Measurements from ENCODE around the gene PCSK1N. TPM values are rescaled to one million over a fixed set of nuclear protein-coding genes. Genes with fewer than 3 reads are reported as not detected.
"Not testable (repeated sequence)": the region's sequence is repeated elsewhere in the genome, so short reads cannot be mapped to it uniquely, and the experiment has no call there.

PCSK1N gene
- total RNA-seq, 1 donor, result 1.1 TPM

DNA sequence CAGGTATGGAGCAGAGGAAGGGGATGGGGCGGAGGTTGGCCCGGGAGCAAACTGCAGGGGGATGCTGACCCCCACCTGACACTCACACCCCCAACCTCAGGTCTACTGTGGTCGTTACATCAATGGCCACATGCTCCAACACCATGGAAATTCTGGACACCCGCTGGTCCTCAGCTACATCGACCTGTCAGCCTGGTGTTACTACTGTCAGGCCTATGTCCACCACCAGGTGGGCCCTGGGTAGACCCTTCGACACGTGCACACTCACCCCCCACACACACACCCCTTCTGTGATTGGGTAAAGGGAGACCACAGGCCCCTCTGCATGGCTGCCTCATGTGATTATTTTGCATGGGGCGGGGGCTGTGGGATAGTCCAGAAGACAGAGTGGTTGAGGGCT is 11.3 kb downstream of the PCSK1N start:
- no peak for DNase-seq (ENCODE audit: low read depth in 2 of 3, low spot score in 2 of 3)

DNA sequence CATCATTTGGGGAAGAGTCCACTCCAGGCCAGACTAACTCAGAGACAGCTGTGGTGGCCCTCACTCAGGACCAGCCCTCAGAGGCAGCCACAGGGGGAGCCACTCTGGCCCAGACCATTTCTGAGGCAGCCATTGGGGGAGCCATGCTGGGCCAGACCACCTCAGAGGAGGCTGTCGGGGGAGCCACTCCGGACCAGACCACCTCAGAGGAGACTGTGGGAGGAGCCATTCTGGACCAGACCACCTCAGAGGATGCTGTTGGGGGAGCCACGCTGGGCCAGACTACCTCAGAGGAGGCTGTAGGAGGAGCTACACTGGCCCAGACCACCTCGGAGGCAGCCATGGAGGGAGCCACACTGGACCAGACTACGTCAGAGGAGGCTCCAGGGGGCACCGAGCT is 12.4 kb downstream of the PCSK1N start:
- DNase-seq (ENCODE audit: low read depth in 2 of 3, low spot score in 2 of 3), result no peak

DNA sequence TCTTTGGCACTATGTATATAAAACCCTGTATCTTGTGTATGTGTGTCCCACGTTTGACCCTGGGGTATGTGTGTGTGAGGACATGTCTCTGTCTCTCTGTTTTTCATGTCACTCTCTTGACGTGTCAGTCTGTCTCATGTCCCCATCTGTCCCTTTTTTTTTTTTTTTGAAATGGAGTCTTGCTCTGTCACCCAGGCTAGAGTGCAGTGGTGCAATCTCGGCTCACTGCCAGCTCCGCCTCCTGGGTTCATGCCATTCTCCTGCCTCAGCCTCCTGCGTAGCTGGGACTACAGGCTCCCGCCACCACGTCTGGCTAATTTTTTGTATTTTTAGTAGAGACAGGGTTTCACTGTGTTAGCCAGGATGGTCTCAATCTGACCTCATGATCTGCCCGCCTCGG is 16.0 kb downstream of the PCSK1N start:
- DNase-seq (ENCODE audit: low read depth in 2 of 3, low spot score in 2 of 3), result not testable (repeated sequence)

DNA sequence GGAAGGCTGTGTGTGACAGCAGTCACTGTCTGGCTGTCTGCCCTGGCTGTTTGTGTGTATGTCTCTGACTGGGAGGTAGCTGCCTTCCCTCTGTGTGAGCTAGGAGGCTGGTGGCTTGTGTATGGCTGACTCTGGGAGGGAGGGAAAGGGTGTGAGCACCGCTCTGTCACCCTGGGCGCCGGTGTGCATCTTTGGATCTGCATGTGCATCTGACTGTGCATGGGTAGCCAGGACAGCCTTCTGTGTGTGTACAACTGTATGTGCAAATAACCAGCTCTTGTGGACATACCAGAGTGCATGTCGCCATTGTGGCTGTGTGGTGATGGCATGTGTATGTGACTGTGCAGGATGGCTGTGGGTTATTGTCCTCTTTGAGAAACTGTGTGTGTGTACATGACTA is 16.5 kb downstream of the PCSK1N start:
- no peak for DNase-seq (ENCODE audit: low read depth in 2 of 3, low spot score in 2 of 3)

DNA sequence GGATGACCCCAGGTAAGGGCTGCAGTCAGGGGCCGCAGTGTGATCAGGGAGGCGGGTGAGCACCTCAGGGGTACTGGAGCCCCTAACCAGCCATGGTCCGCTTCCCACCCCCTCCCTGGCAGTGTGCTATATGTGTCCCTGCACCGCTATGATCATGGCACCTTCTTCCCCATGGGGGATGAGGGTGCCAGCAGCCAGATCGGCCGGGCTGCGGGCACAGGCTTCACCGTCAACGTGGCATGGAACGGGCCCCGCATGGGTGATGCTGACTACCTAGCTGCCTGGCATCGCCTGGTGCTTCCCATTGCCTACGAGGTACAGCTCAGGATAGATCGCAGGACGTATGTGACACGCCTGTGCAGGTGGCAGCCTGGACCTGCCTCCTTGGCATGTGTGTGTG is 17.3 kb downstream of the PCSK1N start:
- no peak for DNase-seq (ENCODE audit: low read depth in 2 of 3, low spot score in 2 of 3)

DNA sequence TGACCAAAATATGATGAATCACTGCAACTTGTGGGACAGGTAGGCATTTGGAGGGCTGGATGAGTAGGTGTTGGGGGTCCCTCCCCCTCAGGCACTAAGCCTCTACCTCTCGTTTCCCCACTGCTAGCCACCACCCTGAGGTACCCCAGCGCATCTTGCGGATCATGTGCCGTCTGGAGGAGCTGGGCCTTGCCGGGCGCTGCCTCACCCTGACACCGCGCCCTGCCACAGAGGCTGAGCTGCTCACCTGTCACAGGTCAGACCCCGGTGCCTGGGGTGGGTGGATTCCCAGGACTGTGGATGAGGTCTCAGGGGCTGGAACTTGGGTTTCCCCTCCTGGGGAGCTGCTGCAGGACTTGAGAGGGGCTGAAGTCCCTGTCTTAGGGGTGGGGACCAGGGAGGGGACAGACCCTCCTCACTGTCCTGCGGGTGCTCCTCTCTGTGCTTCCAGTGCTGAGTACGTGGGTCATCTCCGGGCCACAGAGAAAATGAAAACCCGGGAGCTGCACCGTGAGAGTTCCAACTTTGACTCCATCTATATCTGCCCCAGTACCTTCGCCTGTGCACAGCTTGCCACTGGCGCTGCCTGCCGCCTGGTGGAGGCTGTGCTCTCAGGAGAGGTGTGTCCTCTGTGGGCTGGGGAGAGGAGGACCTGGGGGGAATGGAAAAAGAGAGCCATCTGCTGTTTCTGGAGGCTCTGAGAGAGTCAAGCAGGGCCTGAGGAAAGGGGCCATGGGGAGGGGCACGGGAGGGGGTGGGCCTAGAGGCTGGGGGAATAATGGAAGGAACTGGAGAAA is 19.2 kb downstream of the PCSK1N start:
- no peak for DNase-seq (ENCODE audit: low read depth in 2 of 3, low spot score in 2 of 3)

DNA sequence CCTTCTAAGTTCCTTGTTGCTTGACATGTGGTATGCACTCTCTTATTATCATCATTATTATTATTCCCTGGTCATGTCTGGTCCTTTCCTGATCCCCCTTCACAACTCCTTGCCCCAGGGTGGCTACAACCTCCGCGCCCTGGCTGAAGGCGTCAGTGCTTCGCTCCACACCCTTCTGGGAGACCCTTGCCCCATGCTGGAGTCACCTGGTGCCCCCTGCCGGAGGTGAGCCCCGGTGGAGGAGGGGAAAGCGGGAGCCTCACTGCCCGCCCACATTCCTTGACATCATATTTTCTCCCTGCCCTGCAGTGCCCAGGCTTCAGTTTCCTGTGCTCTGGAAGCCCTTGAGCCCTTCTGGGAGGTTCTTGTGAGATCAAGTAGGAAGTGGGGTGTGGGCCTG is 20.1 kb downstream of the PCSK1N start:
- DNase-seq (ENCODE audit: low read depth in 2 of 3, low spot score in 2 of 3), result no peak

DNA sequence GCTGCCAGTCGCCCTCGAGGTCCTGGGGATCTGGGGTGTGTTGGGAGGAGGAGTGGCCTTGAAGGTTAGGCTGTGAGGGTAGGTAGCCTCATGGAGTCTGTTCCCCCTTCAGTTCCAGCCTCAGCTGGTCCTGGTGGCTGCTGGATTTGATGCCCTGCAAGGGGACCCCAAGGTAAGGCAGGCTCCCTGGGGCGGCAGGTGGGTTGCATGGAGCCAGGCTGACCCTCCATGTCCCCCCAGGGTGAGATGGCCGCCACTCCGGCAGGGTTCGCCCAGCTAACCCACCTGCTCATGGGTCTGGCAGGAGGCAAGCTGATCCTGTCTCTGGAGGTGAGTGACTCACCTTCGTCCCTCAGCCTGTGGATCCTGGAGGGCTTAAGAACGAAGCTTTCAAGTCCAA is 20.7 kb downstream of the PCSK1N start:
- DNase-seq (ENCODE audit: low read depth in 2 of 3, low spot score in 2 of 3), result no peak

DNA sequence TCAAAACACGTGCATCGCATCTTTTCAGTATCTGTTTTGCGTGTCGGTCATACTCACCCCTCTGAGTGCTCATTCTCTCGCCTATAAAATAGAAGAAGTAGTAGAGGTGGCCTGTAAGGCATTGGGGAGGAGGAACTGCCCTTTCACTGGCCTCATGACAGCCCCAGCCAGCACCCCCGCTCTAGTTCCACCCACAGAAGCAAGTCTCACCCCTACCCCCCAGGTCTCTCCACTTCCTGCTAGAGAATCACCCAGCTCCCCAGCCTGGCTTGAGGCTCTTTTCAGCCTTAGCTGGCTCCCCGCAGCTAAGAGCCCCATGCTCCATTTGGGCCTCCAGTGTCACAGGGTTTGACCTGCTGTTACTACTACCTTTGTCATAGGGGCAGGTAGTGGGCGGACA is 21.8 kb downstream of the PCSK1N start:
- no peak for DNase-seq (ENCODE audit: low read depth in 2 of 3, low spot score in 2 of 3)

DNA sequence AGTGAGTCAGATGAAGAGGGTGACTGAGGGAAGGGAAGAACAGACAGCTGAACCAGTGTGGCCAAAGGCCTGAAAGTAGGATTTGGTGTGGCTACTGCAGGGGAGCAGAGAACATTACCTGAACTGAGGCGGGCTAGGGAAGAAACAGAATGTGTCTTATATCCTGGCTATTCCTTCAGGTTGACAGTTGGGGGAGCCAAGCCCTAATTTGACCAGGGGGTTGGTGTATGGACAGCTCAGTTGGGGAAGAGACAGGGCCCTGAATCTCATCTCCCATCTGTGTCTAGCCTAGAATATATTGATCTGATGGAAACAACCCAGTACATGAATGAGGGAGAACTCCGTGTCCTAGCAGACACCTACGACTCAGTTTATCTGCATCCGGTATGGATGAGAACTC is 29.3 kb downstream of the PCSK1N start:
- DNase-seq (ENCODE audit: low read depth in 2 of 3, low spot score in 2 of 3), result no peak

DNA sequence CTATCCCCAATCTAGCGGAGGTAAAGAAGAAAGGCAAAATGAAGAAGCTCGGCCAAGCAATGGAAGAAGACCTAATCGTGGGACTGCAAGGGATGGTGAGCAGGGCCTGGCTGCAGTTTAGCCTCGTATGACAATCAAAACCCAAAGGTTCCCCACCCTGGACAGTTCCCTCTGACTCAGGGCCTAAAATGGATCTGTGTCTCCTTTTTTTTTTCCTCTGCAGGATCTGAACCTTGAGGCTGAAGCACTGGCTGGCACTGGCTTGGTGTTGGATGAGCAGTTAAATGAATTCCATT is 32.6 kb downstream of the PCSK1N start:
- DNase-seq (ENCODE audit: low read depth in 2 of 3, low spot score in 2 of 3), result no peak

DNA sequence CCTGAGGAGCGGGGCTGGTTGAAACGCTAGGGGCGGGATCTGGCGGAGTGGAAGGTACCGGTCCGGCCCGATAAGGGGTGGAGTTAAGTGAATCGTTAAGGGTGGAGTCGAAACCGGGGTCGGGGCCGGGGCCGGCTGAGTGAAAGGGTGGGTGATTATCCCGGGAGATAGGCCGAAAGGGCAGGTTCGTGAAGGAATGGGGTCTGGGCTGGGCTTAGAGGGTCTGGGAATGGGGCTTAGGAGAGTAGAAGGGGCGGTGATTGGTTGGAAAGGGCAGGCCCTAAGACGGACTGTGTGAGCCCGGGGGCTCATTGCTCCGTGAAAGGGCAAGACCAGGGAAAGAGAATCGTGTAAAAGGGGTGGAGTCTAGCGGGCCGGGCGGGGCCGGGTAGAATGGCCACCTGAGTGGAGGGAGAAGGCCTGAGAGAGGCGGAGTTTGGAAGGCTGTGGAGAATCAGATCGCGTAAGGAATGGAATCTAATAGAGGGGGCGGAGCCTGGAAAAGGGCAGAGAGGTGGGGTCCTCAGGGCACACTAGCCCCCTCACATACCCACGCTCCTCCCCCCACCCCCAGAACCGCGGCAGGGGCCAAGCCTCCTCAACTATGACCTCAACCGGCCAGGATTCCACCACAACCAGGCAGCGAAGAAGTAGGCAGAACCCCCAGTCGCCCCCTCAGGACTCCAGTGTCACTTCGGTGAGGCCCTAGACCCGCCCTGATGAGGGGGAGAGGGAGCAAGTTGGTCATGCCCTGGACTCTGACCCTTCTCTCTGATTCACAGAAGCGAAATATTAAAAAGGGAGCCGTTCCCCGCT is 33.1 kb downstream of the PCSK1N start:
- peak in 2 of 3 donors; percentile 76 to 86 for DNase-seq (ENCODE audit: low read depth in 2 of 3, low spot score in 2 of 3)

DNA sequence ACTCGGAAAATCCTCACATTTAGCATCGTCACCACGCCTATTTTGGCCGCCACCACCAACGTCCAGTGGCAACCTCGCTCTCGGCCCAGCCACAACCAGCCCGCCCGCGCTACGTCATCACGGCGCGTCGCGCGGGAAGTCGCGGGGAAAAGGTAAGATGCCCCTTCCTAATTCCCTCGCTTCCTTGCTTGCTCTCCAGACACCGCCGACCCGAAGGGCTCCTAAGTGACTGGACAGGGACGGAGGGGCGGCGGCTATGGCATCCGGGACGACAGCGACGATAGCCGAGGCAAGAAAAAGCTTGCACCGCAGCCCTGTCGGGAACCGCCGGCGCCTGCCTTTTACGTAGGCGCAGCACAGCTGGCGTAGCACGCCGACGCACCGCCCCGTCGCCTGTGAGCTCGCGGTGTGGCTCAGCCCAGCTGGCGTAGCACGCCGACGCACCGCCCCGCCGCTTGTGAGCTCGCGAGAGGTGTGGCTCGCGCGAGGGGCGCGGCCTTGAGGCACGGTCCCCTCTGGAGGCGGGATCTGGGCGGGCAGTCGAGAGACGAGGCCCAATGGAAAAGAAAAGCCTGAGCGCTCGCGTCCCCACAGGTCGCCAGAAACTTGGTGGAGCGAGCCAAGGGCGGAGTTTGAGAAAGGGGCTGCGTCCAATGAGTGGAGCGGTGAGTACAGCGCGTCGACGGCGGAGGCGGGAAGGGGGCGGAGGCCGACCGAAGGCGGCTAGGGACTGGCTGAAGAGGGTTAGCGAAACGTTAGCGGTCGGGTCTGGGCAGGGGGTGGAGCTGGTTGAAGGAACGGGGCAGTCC is 33.9 kb downstream of the PCSK1N start, which contains the start of gene HDAC6:
HDAC6 (plus strand) TSS at position 788 of the 809 bp plus-strand sequence. CDS start 626 bp downstream, outside the sequence.
- DNase-seq (ENCODE audit: low read depth in 2 of 3, low spot score in 2 of 3), result peak; percentile 81 to 99 (median 98)

DNA sequence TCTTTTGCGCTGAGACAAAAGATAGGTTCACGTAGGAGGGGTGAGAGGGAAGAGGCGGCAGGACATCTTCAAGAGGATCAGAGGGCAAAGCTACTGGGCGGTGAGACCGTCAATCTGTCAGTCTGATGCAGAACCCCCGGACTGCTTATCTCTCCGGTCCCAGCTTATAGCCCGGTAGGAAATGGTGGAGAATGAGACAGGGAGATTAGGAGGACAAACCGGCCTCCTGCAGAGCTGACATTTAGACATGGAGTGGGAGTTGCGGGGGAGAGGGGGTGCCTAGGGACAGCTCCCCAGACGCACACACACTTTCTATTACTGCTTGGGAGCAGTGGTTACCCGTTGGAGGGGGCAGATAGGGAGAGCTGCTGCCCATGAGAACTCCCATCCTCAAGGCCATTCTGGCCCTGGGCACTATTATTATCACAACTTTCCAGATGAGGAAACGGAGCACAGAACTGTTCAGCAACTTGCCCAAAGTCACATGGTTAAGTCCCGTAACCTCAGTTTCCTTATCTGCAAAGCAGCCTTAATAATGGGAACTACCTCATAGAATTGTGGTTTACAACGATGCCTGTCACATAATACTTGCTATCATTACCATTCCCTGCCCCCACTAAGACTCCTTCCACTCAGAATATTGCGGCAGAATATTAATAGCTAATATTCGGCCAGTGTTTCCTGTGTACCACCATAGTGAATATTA is 34.7 kb downstream of the PCSK1N start:
- peak in 2 of 3 donors; percentile 58 to 69 for DNase-seq (ENCODE audit: low read depth in 2 of 3, low spot score in 2 of 3)

DNA sequence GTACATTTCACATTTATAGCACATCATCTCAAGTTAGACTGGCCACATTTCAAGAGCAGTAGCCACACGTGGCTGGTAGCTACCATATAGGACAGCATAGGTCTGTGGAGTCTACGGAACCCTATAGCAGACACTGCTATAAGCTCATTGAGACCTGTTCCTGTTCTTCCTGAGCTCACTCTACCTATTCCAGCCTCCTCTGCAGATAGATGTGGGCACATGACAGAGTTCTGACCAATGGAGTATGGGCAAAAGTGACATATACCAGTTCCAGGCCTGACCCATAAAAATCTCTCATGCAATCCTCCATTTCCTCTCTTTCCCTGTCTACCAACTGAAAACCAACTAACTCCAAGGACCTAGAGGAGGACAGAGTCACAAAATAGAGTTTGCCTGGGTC is 37.1 kb downstream of the PCSK1N start:
- DNase-seq (ENCODE audit: low read depth in 2 of 3, low spot score in 2 of 3), result no peak

DNA sequence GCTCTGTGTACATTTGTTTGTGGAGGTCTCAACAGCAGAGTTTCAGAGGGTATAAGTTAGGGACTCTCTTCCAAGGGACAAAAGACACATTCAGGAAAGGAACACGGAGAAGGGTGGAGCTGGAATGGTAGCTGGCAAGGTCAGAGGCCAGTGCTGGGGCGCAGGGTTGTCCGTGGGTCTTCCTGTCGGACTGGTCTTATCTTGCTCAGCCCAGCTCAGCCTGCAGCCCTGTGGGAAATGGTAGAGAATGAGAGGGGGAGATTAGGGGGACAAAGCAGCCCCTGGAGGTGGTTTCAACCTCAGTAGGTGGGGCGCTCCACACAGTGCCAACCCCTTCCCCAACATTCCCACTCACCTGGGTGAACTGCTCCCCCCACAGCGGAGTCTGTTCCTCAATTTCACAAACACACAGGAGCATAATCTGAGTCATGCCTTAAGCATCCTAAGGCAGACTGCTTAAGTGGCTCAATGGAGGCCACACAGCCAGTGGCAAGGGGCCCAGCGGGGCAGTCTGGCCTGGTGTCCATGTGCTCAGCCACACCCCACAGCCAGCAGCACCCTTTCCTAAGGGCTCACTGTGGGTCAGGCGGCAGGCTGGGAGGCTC is 40.4 kb downstream of the PCSK1N start:
- no peak for DNase-seq (ENCODE audit: low read depth in 2 of 3, low spot score in 2 of 3)

DNA sequence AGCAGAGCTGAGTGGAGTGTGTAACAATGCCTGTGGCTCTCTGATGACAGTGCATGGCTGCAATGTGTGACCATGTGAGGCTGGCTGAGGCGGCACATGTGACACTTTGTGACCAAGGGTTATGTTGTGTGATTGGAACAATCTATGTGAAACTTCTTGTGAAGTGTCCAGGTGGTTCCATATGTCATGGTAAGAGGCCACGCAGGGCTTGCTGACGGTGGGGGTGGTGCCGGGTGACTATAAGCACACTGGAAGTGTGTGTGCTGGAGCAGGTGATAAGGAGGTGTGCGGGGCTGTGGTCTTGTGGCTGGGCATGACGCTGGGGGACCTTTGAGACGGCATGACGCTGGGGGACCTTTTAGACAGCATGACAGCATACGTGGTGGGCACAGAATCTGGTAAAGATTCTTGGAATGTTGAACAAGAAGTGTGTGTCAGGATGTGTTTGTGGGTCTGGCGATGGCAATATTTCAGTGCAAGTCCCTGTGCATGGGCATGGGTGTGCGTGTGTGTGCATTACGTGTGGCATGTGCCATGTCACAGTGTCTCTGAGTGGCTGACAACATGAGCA is 41.0 kb downstream of the PCSK1N start:
- peak in 1 of 3 donors; percentile 24 for DNase-seq (ENCODE audit: low read depth in 2 of 3, low spot score in 2 of 3)

DNA sequence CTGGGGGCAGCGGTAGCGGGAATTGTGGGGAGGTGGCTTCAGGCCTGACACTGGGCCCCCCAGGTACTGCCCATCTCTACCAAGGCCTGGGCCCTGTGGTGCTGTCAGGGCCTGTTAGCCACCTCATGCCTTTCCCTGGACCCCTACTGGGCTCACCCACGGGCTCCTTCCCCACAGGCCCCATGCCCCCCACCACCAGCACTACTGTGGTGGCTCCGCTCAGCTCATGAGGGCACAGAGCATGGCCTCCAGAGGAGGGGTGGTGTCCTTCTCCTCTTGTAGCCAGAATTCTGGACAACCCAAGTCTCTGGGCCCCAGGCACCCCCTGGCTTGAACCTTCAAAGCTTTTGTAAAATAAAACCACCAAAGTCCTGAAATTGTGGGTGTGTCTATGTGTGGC is 41.5 kb downstream of the PCSK1N start:
- DNase-seq (ENCODE audit: low read depth in 2 of 3, low spot score in 2 of 3), result no peak

DNA sequence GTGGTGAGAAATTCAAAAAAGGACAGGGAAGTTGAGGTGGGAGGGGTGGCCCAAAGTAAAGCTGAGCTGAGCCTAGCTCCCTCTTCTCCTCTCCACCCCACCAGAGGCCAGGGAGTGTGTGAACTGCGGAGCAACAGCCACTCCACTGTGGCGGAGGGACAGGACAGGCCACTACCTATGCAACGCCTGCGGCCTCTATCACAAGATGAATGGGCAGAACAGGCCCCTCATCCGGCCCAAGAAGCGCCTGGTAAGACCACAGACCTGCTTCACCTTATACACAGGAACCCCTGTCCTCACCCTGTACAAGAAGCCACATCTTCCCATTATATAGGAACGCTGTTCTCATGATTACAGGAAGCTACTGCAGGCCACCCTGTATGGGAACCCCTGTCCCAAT is 43.2 kb downstream of the PCSK1N start:
- no peak for DNase-seq (ENCODE audit: low read depth in 2 of 3, low spot score in 2 of 3)

Measured in hematopoietic multipotent progenitor cell (in vitro differentiated cells).